Breast epithelium (tissue), 3 donors: Measurements from ENCODE around the gene EML6.

Experiments used
- CTCF ChIP-seq, 3 donors: fragments of 450-650 bp; IDR thresholded peaks; one replicate each; pipeline ENCODE4 v1.5.1; 2016 to 2017; ENCODE audit warnings: antibody characterized with exemption in 3 of 3, mild to moderate bottlenecking in 3 of 3, moderate library complexity in 3 of 3
- POLR2A ChIP-seq: fragments of 450-650 bp; IDR thresholded peaks from one replicate; pipeline ENCODE4 v1.6.1; 2016; ENCODE audit warnings: antibody characterized with exemption, mild to moderate bottlenecking, moderate library complexity

GRCh38 chr2:54975175-54975574 is 251.7 kb downstream of the EML6 start:
- TF ChIP-seq CTCF (IDR thresholded peaks at IDR 0.05) (no peak), POLR2A (no peak)
